ENCODE data around the gene CLDN19.
A peak's percentile ranks its signal among the peaks of the same experiment; 100 is the strongest.

Gene CLDN19

GRCh38 chr1:42748461-42749410, 8.7 kb upstream of the CLDN19 start:
- H3K4me3 Mint-ChIP-seq, result no peak overlapping the region
- H3K36me3 Mint-ChIP-seq (ENCODE audit: low read depth), result peaks cover 72% of the 10 kb centered on the region
- H3K27ac Mint-ChIP-seq, result no peak overlapping the region
- DNase-seq, result peak; percentile 20
- no peaks in the 10 kb centered on the region for H3K4me1 Mint-ChIP-seq (ENCODE audit: low read depth)
- no peaks in the 10 kb centered on the region for H3K27me3 Mint-ChIP-seq
- H3K9me3 Mint-ChIP-seq, result no peaks in the 10 kb centered on the region

GRCh38 chr1:42748021-42748420, 8.0 kb upstream of the CLDN19 start:
- no peaks in the 10 kb centered on the region for H3K27me3 Mint-ChIP-seq
- H3K27ac Mint-ChIP-seq, result no peak overlapping the region
- H3K4me3 Mint-ChIP-seq, result no peak overlapping the region
- no peaks in the 10 kb centered on the region for H3K4me1 Mint-ChIP-seq (ENCODE audit: low read depth)
- DNase-seq, result peak; percentile 12
- peaks cover 65% of the 10 kb centered on the region for H3K36me3 Mint-ChIP-seq (ENCODE audit: low read depth)
- no peaks in the 10 kb centered on the region for H3K9me3 Mint-ChIP-seq

GRCh38 chr1:42747125-42747524, 7.1 kb upstream of the CLDN19 start:
- H3K4me3 Mint-ChIP-seq, result no peak overlapping the region
- peak; percentile 71 for DNase-seq
- no peaks in the 10 kb centered on the region for H3K9me3 Mint-ChIP-seq
- H3K27ac Mint-ChIP-seq, result no peak overlapping the region
- H3K4me1 Mint-ChIP-seq (ENCODE audit: low read depth), result no peaks in the 10 kb centered on the region
- H3K27me3 Mint-ChIP-seq, result no peaks in the 10 kb centered on the region
- H3K36me3 Mint-ChIP-seq (ENCODE audit: low read depth), result peaks cover 56% of the 10 kb centered on the region

GRCh38 chr1:42746436-42747105, 6.5 kb upstream of the CLDN19 start:
- no peaks in the 10 kb centered on the region for H3K27me3 Mint-ChIP-seq
- H3K4me1 Mint-ChIP-seq (ENCODE audit: low read depth), result no peaks in the 10 kb centered on the region
- peak; percentile 20 for DNase-seq
- no peak overlapping the region for H3K4me3 Mint-ChIP-seq
- H3K9me3 Mint-ChIP-seq, result no peaks in the 10 kb centered on the region
- H3K36me3 Mint-ChIP-seq (ENCODE audit: low read depth), result peaks cover 50% of the 10 kb centered on the region
- H3K27ac Mint-ChIP-seq, result no peak overlapping the region

GRCh38 chr1:42745851-42746250, 5.8 kb upstream of the CLDN19 start:
- Mint-ChIP-seq H3K36me3 (ENCODE audit: low read depth) (peaks cover 49% of the 10 kb centered on the region), H3K27ac (no peak overlapping the region), H3K27me3 (no peaks in the 10 kb centered on the region), H3K9me3 (no peaks in the 10 kb centered on the region), H3K4me1 (ENCODE audit: low read depth) (no peaks in the 10 kb centered on the region), H3K4me3 (no peak overlapping the region)
- peak; percentile 9 for DNase-seq

- Mint-ChIP-seq H3K4me3 (no peak overlapping the region), H3K36me3 (ENCODE audit: low read depth) (peaks cover 36% of the 10 kb centered on the region), H3K9me3 (no peaks in the 10 kb centered on the region), H3K27ac (no peak overlapping the region), H3K27me3 (no peaks in the 10 kb centered on the region), H3K4me1 (ENCODE audit: low read depth) (no peaks in the 10 kb centered on the region)
- peak; percentile 9 for DNase-seq
Measured at GRCh38 chr1:42744148-42744413, 4.0 kb upstream of the CLDN19 start.

GRCh38 chr1:42743317-42744147, 3.5 kb upstream of the CLDN19 start:
- H3K27ac Mint-ChIP-seq, result no peak overlapping the region
- no peaks in the 10 kb centered on the region for H3K4me1 Mint-ChIP-seq (ENCODE audit: low read depth)
- no peaks in the 10 kb centered on the region for H3K9me3 Mint-ChIP-seq
- peaks cover 30% of the 10 kb centered on the region for H3K36me3 Mint-ChIP-seq (ENCODE audit: low read depth)
- peak; percentile 12 for DNase-seq
- H3K27me3 Mint-ChIP-seq, result no peaks in the 10 kb centered on the region
- H3K4me3 Mint-ChIP-seq, result no peak overlapping the region

- no peaks in the 10 kb centered on the region for H3K9me3 Mint-ChIP-seq
- no peak overlapping the region for H3K4me3 Mint-ChIP-seq
- no peak overlapping the region for H3K27ac Mint-ChIP-seq
- H3K27me3 Mint-ChIP-seq, result no peaks in the 10 kb centered on the region
- H3K4me1 Mint-ChIP-seq (ENCODE audit: low read depth), result no peaks in the 10 kb centered on the region
- peak; percentile 2 for DNase-seq
- peaks cover 22% of the 10 kb centered on the region for H3K36me3 Mint-ChIP-seq (ENCODE audit: low read depth)
Measured at GRCh38 chr1:42742617-42743316, 2.7 kb upstream of the CLDN19 start.

GRCh38 chr1:42742141-42742540, 2.1 kb upstream of the CLDN19 start:
- H3K27ac Mint-ChIP-seq, result no peak overlapping the region
- H3K27me3 Mint-ChIP-seq, result no peaks in the 10 kb centered on the region
- no peak for DNase-seq
- no peak overlapping the region for H3K4me3 Mint-ChIP-seq
- H3K36me3 Mint-ChIP-seq (ENCODE audit: low read depth), result peaks cover 16% of the 10 kb centered on the region
- H3K4me1 Mint-ChIP-seq (ENCODE audit: low read depth), result peaks cover 3% of the 10 kb centered on the region
- no peaks in the 10 kb centered on the region for H3K9me3 Mint-ChIP-seq

- H3K4me3 Mint-ChIP-seq, result no peak overlapping the region
- no peak overlapping the region for H3K27ac Mint-ChIP-seq
- peaks cover 12% of the 10 kb centered on the region for H3K36me3 Mint-ChIP-seq (ENCODE audit: low read depth)
- H3K4me1 Mint-ChIP-seq (ENCODE audit: low read depth), result peaks cover 6% of the 10 kb centered on the region
- H3K27me3 Mint-ChIP-seq, result no peaks in the 10 kb centered on the region
- no peaks in the 10 kb centered on the region for H3K9me3 Mint-ChIP-seq
- DNase-seq, result no peak
Measured at GRCh38 chr1:42741706-42742105, 1.7 kb upstream of the CLDN19 start.

- Mint-ChIP-seq H3K27me3 (no peaks in the 10 kb centered on the region), H3K4me1 (ENCODE audit: low read depth) (peaks cover 6% of the 10 kb centered on the region), H3K9me3 (no peaks in the 10 kb centered on the region), H3K27ac (no peak overlapping the region), H3K4me3 (no peak overlapping the region), H3K36me3 (ENCODE audit: low read depth) (peaks cover 5% of the 10 kb centered on the region)
- DNase-seq, result no peak
Measured at GRCh38 chr1:42740851-42741580, 980 bp upstream of the CLDN19 start.

- Mint-ChIP-seq H3K4me1 (ENCODE audit: low read depth) (peaks cover 6% of the 10 kb centered on the region), H3K27ac (no peak overlapping the region), H3K9me3 (no peaks in the 10 kb centered on the region), H3K27me3 (no peaks in the 10 kb centered on the region), H3K4me3 (no peak overlapping the region), H3K36me3 (ENCODE audit: low read depth) (no peaks in the 10 kb centered on the region)
- DNase-seq, result no peak
Measured at GRCh38 chr1:42738678-42739226, 1.3 kb downstream of the CLDN19 start.

GRCh38 chr1:42737986-42738677, 1.9 kb downstream of the CLDN19 start:
- no peaks in the 10 kb centered on the region for H3K27me3 Mint-ChIP-seq
- H3K4me3 Mint-ChIP-seq, result no peak overlapping the region
- H3K9me3 Mint-ChIP-seq, result no peaks in the 10 kb centered on the region
- H3K4me1 Mint-ChIP-seq (ENCODE audit: low read depth), result peaks cover 6% of the 10 kb centered on the region
- H3K27ac Mint-ChIP-seq, result no peak overlapping the region
- no peaks in the 10 kb centered on the region for H3K36me3 Mint-ChIP-seq (ENCODE audit: low read depth)
- no peak for DNase-seq

All from activated T-cell treated with anti-CD3 and anti-CD28 coated beads, Interleukin-2, amount 50 U/mL, for 24 hours (primary cell).